Right atrium auricular region (tissue), 2 donors: Measurements from ENCODE around the gene INSRR. TPM values are rescaled to one million over a fixed set of nuclear protein-coding genes. Genes with fewer than 3 reads are reported as not detected.
A peak's percentile ranks its signal among the peaks of the same experiment; 100 is the strongest.

Source experiments
- DNase-seq: peaks from one replicate; pipeline ENCODE4 v3.0.0-alpha.2; 2019; ENCODE audit warnings: low spot score
- H3K27ac ChIP-seq, 2 donors: fragments of 200-600 bp; sonication (generic); 1 replicate in 1 of 2; 2 replicates in 1 of 2; pipeline ENCODE4 v1.5.1; 2016 to 2019
- H3K27me3 ChIP-seq, 2 donors: fragments of 200-600 bp; sonication (generic); one replicate each; pipeline versions ENCODE4 v1.5.1 to v1.6.0; 2017 to 2019
- H3K36me3 ChIP-seq: fragments of 200-600 bp; sonication (generic); one replicate; pipeline ENCODE4 v1.5.1; 2016
- H3K4me1 ChIP-seq, 2 donors: fragments of 200-600 bp; sonication (generic); one replicate each; pipeline versions ENCODE4 v1.5.1 to v1.6.0; 2017 to 2019
- H3K4me3 ChIP-seq, 2 donors: fragments of 200-600 bp; sonication (generic); 1 replicate in 1 of 2; 2 replicates in 1 of 2; pipeline ENCODE4 v1.5.1; 2017 to 2019; ENCODE audit warnings: mild to moderate bottlenecking in 1 of 2, moderate library complexity in 1 of 2
- H3K9me3 ChIP-seq, 2 donors: fragments of 200-600 bp; sonication (generic); one replicate each; pipeline ENCODE4 v1.5.1; 2019
- total RNA-seq, 2 donors: library from RNA; depleted of rRNA; stranded (reverse); fragments of >200 nt; gene quantifications; one replicate each; pipeline ENCODE4 v1.1.0, GENCODE V29; 2016
- TF ChIP-seq, protein P1 (sequence below), 2 donors: fragments of 200-600 bp; sonication (generic); IDR thresholded peaks; one replicate each; pipeline ENCODE4 v1.5.1; 2019; ENCODE audit warnings: antibody characterized with exemption in 2 of 2

INSRR gene
- total RNA-seq, 2 donors from 2014 or later = not detected

DNA sequence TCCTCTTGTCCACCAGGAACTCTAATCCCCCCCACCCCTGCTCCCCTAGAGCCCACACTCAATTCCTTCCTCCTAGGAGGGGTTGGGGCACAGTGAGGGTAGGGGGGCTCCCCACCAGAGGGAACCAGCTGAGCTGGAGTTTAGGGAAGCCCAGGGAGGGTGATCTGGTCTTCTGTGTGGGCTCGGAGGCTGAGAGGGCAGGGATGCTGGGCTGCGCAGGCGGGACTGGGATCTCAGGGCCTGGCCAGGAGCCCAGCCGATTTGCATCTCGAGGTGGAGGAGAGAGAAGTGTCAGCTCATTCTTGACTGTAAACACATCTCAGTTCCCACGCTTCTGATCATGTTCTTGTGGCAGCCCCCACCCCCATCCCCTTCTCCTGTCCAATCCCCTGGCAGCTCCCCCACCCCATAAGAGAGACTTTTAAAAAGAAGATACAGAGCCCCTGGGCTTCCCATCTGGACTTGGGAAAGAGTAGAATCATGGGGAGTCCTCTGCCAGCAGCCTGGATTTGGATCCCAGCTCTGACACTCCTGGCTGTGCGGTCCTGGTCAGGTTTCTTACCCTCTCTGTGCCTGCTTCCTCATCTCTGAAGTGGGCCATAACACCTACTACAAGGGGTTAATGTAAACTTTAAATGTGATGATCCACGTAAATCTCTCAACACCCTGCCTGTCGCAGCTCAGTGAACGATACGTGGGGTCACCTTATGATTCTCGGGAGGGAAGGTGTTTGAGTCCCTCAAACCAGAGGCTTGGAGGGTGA lies 41.2 kb upstream of the INSRR start:
- Histone ChIP-seq H3K4me1 (peaks cover 0 to 93% of the 10 kb centered on the region in 2 donors), H3K27me3 (no peaks in the 10 kb centered on the region), H3K36me3 (no peaks in the 10 kb centered on the region), H3K27ac (no peak overlapping the region), H3K4me3 (no peak overlapping the region), H3K9me3 (no peaks in the 10 kb centered on the region)
- TF ChIP-seq, protein P1, sequence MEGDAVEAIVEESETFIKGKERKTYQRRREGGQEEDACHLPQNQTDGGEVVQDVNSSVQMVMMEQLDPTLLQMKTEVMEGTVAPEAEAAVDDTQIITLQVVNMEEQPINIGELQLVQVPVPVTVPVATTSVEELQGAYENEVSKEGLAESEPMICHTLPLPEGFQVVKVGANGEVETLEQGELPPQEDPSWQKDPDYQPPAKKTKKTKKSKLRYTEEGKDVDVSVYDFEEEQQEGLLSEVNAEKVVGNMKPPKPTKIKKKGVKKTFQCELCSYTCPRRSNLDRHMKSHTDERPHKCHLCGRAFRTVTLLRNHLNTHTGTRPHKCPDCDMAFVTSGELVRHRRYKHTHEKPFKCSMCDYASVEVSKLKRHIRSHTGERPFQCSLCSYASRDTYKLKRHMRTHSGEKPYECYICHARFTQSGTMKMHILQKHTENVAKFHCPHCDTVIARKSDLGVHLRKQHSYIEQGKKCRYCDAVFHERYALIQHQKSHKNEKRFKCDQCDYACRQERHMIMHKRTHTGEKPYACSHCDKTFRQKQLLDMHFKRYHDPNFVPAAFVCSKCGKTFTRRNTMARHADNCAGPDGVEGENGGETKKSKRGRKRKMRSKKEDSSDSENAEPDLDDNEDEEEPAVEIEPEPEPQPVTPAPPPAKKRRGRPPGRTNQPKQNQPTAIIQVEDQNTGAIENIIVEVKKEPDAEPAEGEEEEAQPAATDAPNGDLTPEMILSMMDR (IDR thresholded peaks at IDR 0.05) = no peak
- DNase-seq = no peak

DNA sequence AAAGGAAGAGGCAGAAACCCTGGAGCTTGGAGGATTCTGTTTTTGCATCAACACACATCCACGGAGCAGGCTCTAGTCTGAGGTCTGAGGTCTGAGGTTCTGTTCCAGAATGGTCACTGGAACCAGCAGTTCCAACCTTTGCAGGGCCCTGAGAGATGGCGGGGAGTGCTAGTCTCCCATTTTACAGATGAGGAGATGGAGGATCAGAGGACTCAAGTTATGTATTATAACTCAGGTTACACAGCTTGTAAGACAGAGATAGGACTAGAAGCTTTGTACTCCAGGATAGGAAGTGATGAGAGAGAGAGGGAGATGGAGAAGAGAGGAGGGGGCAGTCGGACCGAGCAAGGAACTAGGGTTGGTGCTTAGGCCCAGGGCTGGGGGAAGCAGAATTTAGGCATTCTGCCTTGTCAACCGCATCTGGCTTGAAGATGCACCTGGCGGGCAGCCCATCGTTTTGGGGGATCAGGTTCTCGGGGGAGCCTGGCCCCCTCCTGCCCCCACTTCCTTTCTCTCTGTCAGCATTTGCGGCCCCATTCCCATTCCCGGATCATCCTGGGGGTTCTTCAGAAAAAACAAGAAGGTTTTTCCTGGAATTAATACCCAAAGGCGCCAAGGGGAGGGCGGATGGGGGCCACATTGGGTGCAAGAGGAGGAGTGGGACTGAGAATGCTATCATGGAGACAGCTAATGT lies 40.2 kb upstream of the INSRR start:
- no peaks in the 10 kb centered on the region for H3K36me3 ChIP-seq
- no peaks in the 10 kb centered on the region for H3K9me3 ChIP-seq
- no peaks in the 10 kb centered on the region for H3K27me3 ChIP-seq
- no peak overlapping the region for H3K4me3 ChIP-seq
- DNase-seq = no peak
- TF ChIP-seq, protein P1 (IDR thresholded peaks at IDR 0.05) = no peak
- H3K27ac ChIP-seq = peak overlapping the region in 1 of 2 donors; percentile 22
- H3K4me1 ChIP-seq = peaks cover 0 to 94% of the 10 kb centered on the region in 2 donors

DNA sequence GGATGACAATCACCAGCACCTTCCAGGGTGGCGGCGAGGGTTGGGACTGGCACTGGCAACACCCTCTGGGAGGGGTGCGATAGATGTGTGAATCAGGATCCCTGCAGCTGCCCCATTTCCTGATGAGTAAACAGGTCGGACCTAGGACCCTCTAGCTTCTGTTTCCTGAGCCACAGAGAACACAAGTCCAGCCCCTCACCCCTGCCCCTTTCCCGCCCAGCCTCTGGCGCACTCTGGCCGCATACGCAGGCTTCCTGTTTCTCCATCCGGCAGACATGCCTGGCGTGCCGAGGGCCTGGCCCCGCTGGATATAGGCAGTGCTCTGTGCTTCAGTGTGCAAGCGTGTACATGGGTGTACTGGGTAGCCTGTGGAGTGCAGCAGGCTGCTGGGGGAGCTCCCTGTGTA lies 39.2 kb upstream of the INSRR start:
- Histone ChIP-seq H3K4me1 (peaks cover 0 to 90% of the 10 kb centered on the region in 2 donors), H3K27me3 (no peaks in the 10 kb centered on the region), H3K36me3 (no peaks in the 10 kb centered on the region), H3K9me3 (no peaks in the 10 kb centered on the region), H3K4me3 (no peak overlapping the region), H3K27ac (peak overlapping the region; percentile 69 to 85)
- TF ChIP-seq, protein P1 (IDR thresholded peaks at IDR 0.05) = no peak
- DNase-seq = peak; percentile 71

DNA sequence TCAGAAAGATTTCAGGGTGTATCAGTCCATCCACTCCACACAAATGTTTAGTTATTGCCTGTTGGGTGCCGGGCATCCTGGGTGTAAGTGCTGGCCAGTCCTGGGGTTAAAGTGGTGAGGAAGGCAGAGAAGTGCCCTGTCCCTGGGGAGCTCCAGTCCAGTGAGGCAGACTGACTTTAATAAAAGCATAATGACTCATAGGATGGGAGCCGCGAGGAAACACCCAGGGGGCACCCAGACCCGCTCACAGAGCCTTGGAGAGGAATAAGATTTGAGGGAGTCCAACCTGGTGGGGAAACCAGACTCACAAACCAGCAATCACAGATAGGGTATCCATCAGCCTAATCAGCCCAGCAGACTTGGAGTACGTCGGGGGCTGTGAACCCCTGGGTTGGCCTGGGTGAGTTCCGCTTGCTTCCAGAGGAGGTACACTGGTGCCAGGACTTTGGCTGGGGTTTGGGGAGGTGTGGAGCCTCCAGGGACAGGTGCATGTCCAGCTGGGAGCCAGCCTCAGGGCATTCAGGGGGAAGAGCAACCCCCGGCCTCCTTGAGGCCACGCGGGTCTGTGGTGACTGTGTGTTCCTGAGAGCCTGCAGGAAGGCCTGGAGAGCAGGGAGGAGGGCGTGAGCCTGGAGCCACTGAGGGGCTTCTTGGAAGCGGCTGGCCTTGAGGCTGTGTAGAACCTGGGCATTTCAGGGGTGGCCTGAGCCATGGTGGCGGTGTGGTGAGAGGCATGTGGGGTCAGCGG lies 38.3 kb upstream of the INSRR start:
- H3K27ac ChIP-seq = peak overlapping the region; percentile 69 to 85
- H3K4me1 ChIP-seq = peaks cover 0 to 90% of the 10 kb centered on the region in 2 donors
- TF ChIP-seq, protein P1 (IDR thresholded peaks at IDR 0.05) = no peak
- H3K4me3 ChIP-seq = peak overlapping the region in 1 of 2 donors; percentile 6
- DNase-seq = no peak
- no peaks in the 10 kb centered on the region for H3K36me3 ChIP-seq
- H3K27me3 ChIP-seq = no peaks in the 10 kb centered on the region
- H3K9me3 ChIP-seq = no peaks in the 10 kb centered on the region

DNA sequence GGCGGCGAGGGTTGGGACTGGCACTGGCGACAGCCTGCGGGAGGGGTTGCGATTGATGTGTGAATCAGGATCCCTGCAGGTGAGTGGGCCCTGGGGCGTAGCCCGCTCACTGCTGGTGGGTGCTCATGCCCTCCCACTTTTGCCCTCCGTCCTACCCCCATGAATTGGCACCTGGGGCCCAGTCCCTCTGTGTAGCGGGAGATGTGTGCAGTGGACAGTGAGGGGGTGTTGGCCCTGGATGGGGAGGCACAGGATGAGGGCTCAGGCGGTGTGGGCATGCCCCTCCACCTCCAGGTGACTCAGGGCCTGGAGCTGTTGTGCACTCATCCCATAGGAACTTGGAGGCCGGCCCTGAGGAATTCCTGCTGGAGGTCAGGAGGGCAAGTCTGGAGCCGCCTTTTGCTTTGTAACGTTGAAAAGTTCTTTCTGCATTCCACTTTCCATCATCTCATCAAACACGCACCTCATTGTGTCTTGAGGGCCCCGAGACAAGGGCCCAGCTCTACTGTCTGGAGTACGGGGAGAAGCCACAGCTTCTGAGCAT lies 37.6 kb upstream of the INSRR start:
- Histone ChIP-seq H3K27ac (peak overlapping the region; percentile 85 to 90), H3K9me3 (no peaks in the 10 kb centered on the region), H3K4me3 (peak overlapping the region in 1 of 2 donors; percentile 6), H3K36me3 (no peaks in the 10 kb centered on the region), H3K4me1 (peaks cover 0 to 88% of the 10 kb centered on the region in 2 donors), H3K27me3 (no peaks in the 10 kb centered on the region)
- TF ChIP-seq, protein P1 (IDR thresholded peaks at IDR 0.05) = no peak
- no peak for DNase-seq
